Spleen (tissue), 7 donors: ENCODE results near the gene SUDS3.

Experiments
- POLR2A ChIP-seq, 3 donors: fragments of 450-650 bp; IDR thresholded peaks; one replicate each; pipeline ENCODE4 v1.5.1; 2017; ENCODE audit warnings: antibody characterized with exemption in 3 of 3, mild to moderate bottlenecking in 1 of 3
- POLR2AphosphoS5 ChIP-seq, 3 donors: sonication (generic); formaldehyde crosslinking; IDR thresholded peaks; one replicate each; pipeline ENCODE4 v1.5.1; 2017; ENCODE audit warnings: antibody characterized with exemption in 3 of 3
- TF ChIP-seq, protein P1 (sequence below), 11 experiments: fragments of 200-600 bp in 7 of 11; fragments of 450-650 bp in 4 of 11; sonication (generic) in 4 of 11; IDR thresholded peaks in 8 of 11; conservative IDR thresholded peaks in 3 of 11; 1 replicate in 7 of 11; 2 replicates in 4 of 11; pipeline versions ENCODE4 v1.4.0 to v1.8.0; 2016 to 2021; ENCODE audit warnings: antibody characterized with exemption in 11 of 11, inconsistent platforms in 4 of 11, mild to moderate bottlenecking in 1 of 11
- donor health status: DM: no; HTN: no; CAD: no; lungs with moderate emphysema.
- donor health status: DM: no; HTN: no; CAD: no.
- donor health status: DM: no; HTN: no; CAD: no.

DNA sequence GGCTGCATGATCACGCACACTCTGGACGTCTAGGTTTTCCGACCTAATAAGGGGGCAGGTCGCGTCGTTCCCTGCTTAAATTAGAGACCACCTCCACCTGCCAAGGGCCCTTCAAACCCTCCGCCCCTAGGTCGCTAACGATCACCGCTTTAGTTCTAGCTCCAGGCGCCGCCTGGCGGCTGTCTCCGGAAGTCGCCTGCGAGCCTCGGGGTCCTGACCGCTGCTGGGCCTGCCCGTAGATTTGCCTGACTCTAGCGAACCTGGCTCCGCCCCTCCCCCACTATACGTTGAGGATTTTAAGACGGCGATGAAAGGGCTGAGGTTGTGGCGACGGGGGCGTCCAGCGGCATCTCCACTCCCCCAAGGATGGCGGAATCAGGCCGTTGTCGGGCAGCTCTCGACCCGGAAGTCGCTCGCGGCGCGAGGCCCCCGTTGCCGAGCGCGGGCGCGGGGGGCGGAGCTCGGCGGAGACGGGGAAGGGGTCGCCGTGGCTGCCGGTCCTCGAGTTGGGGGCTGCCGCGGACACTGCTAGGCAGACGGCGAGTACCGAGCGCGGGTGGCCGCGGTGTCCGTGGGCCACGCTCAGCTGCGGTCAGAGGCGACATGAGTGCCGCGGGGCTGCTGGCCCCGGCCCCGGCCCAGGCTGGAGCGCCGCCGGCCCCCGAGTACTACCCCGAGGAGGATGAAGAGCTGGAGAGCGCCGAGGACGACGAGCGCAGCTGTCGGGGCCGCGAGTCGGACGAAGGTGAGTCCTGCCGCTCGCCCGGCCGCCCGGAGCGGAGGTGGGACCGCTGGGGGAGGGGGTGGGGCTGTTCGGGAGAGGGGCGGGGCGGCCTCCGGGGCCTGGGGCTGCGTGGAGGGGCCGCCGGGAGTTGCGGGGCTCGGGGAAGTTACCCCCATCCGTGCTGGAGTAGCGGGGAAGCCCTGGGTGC is at the start of gene SUDS3:
- TF ChIP-seq, protein P1, sequence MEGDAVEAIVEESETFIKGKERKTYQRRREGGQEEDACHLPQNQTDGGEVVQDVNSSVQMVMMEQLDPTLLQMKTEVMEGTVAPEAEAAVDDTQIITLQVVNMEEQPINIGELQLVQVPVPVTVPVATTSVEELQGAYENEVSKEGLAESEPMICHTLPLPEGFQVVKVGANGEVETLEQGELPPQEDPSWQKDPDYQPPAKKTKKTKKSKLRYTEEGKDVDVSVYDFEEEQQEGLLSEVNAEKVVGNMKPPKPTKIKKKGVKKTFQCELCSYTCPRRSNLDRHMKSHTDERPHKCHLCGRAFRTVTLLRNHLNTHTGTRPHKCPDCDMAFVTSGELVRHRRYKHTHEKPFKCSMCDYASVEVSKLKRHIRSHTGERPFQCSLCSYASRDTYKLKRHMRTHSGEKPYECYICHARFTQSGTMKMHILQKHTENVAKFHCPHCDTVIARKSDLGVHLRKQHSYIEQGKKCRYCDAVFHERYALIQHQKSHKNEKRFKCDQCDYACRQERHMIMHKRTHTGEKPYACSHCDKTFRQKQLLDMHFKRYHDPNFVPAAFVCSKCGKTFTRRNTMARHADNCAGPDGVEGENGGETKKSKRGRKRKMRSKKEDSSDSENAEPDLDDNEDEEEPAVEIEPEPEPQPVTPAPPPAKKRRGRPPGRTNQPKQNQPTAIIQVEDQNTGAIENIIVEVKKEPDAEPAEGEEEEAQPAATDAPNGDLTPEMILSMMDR (IDR thresholded peaks at IDR 0.05 in 8 of 11, conservative IDR thresholded peaks at IDR 0.05 in 3 of 11): peak; percentile 95 to 99 (median 98)
- peak; percentile 83 to 91 (median 85) for TF ChIP-seq POLR2AphosphoS5 (IDR thresholded peaks at IDR 0.05)
- TF ChIP-seq POLR2A (IDR thresholded peaks at IDR 0.05): peak in 1 of 3 donors; percentile 8
